Peyer's patch (tissue), 4 donors: ENCODE results near the gene ZNF691. TPM values are rescaled to one million over a fixed set of nuclear protein-coding genes. Genes with fewer than 3 reads are reported as not detected.

Experiments used
- DNase-seq, 3 donors: peaks; one replicate each; pipeline ENCODE4 v3.0.0-alpha.2; 2017 to 2019
- H3K27ac ChIP-seq, 4 donors: fragments of 200-600 bp; sonication (generic); one replicate each; pipeline ENCODE4 v1.5.1; 2016 to 2019
- H3K27me3 ChIP-seq, 2 donors: fragments of 200-600 bp; sonication (generic); one replicate each; pipeline ENCODE4 v1.5.1; 2019
- H3K36me3 ChIP-seq, 3 donors: fragments of 200-600 bp; sonication (generic); one replicate each; pipeline ENCODE4 v1.5.1; 2016 to 2019
- H3K4me1 ChIP-seq, 4 donors: fragments of 200-600 bp; sonication (generic); one replicate each; pipeline ENCODE4 v1.5.1; 2016 to 2019
- H3K4me3 ChIP-seq, 4 donors: fragments of 200-600 bp; sonication (generic); 1 replicate in 3 of 4; 2 replicates in 1 of 4; pipeline ENCODE4 v1.5.1; 2016 to 2019; ENCODE audit warnings: mild to moderate bottlenecking in 1 of 4
- H3K9me3 ChIP-seq, 4 donors: fragments of 200-600 bp; sonication (generic); one replicate each; pipeline ENCODE4 v1.5.1; 2016 to 2019; ENCODE audit warnings: mild to moderate bottlenecking in 1 of 4
- POLR2A ChIP-seq, 2 donors: fragments of 450-650 bp; IDR thresholded peaks; one replicate each; pipeline ENCODE4 v1.5.1; 2017; ENCODE audit warnings: antibody characterized with exemption in 2 of 2, mild to moderate bottlenecking in 2 of 2, moderate library complexity in 2 of 2
- total RNA-seq, 4 donors: library from RNA; depleted of rRNA; stranded (reverse); fragments of >200 nt; gene quantifications; one replicate each; pipeline ENCODE4 v1.1.0, GENCODE V29; 2016
- TF ChIP-seq, protein P1 (sequence below), 6 experiments: fragments of 450-650 bp in 4 of 6; fragments of 200-600 bp in 2 of 6; sonication (generic) in 1 of 6; IDR thresholded peaks; one replicate each; pipeline ENCODE4 v1.5.1; 2017 to 2019; ENCODE audit warnings: antibody characterized with exemption in 6 of 6, mild to moderate bottlenecking in 3 of 6, moderate library complexity in 1 of 6

The ZNF691 gene
- total RNA-seq, 4 donors from 2014 or later: 3.3 to 19.0 (median 10.8) TPM

DNA sequence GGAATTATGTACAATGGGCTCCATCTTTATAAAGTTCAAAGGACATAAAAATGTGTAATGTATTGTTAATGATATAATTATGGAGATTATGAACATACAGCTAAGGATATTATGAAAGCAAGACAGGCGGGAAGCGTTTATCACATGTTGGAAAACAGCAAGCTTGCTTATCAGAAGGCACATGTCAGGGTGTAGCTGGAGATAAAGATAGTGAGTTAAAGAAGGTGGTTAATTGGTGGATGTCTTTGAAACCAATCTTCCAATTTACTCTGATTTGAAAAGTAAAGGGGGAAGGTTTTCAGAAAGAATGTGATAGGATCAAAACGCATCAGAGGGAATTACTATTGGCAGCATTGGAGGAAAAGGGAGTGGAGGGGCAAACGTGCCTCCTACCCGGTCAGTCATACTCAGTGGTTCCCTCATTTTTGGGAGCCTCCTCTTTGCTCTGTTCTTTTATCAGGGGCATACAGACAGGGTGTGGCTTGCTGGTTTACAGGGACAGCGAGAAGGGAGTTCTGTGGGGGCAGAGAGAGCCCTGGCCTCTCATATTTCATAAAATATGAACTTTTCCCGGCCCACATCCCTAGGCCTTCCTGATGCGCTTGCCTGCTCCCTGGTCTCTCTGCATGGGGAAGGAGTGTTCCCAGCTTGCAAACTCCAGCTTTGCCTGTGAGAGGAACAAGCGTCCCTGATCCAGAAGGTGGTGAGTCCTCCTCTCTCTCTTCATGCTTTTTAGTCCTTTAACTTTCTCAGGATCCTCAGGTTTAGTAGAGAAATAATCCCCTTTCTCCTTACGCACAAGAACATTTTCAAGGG, 21.2 kb upstream of the ZNF691 start:
- H3K36me3 ChIP-seq: no peaks in the 10 kb centered on the region
- H3K9me3 ChIP-seq: no peaks in the 10 kb centered on the region
- no peak for TF ChIP-seq POLR2A (IDR thresholded peaks at IDR 0.05)
- TF ChIP-seq, protein P1, sequence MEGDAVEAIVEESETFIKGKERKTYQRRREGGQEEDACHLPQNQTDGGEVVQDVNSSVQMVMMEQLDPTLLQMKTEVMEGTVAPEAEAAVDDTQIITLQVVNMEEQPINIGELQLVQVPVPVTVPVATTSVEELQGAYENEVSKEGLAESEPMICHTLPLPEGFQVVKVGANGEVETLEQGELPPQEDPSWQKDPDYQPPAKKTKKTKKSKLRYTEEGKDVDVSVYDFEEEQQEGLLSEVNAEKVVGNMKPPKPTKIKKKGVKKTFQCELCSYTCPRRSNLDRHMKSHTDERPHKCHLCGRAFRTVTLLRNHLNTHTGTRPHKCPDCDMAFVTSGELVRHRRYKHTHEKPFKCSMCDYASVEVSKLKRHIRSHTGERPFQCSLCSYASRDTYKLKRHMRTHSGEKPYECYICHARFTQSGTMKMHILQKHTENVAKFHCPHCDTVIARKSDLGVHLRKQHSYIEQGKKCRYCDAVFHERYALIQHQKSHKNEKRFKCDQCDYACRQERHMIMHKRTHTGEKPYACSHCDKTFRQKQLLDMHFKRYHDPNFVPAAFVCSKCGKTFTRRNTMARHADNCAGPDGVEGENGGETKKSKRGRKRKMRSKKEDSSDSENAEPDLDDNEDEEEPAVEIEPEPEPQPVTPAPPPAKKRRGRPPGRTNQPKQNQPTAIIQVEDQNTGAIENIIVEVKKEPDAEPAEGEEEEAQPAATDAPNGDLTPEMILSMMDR (IDR thresholded peaks at IDR 0.05): no peak
- no peaks in the 10 kb centered on the region for H3K27me3 ChIP-seq
- no peak overlapping the region for H3K27ac ChIP-seq
- H3K4me3 ChIP-seq: no peak overlapping the region
- no peak for DNase-seq
- no peaks in the 10 kb centered on the region for H3K4me1 ChIP-seq

DNA sequence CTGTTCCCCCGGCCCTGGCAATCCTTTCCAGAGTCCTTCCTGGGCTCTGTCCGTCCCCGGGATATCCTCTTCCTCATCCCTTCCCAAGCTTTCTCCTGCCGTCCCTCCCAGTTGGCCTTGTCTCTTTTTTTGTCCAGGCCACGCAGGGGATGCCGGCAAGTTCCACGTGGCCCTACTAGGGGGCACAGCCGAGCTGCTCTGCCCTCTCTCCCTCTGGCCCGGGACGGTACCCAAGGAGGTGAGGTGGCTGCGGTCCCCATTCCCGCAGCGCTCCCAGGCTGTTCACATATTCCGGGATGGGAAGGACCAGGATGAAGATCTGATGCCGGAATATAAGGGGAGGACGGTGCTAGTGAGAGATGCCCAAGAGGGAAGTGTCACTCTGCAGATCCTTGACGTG, 15.8 kb upstream of the ZNF691 start:
- Histone ChIP-seq H3K36me3 (no peaks in the 10 kb centered on the region), H3K4me3 (no peak overlapping the region), H3K27me3 (no peaks in the 10 kb centered on the region), H3K27ac (no peak overlapping the region), H3K4me1 (no peaks in the 10 kb centered on the region), H3K9me3 (no peaks in the 10 kb centered on the region)
- no peak for DNase-seq
- TF ChIP-seq, protein P1 (IDR thresholded peaks at IDR 0.05): no peak
- no peak for TF ChIP-seq POLR2A (IDR thresholded peaks at IDR 0.05)

DNA sequence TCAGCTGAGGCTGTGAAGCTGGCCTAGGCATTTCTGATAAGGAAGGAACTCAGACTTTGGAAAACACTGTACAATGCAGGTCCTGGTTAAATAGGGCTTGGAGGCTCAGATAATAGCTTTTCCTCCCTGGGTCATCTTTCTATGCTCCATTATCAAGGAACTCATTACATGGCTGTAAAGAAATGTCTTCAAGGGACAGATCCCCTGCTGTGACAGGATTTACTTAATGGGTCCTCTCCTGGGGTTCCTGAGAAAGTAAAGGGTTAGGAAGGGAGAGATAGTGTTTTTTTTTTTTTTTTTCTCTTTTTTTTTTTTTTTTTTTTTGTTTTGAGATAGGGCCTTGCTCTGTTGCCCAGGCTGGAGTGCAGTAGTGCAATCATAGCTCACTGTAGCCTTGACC, 15.1 kb upstream of the ZNF691 start:
- TF ChIP-seq, protein P1 (IDR thresholded peaks at IDR 0.05): no peak
- no peak for TF ChIP-seq POLR2A (IDR thresholded peaks at IDR 0.05)
- no peak for DNase-seq

DNA sequence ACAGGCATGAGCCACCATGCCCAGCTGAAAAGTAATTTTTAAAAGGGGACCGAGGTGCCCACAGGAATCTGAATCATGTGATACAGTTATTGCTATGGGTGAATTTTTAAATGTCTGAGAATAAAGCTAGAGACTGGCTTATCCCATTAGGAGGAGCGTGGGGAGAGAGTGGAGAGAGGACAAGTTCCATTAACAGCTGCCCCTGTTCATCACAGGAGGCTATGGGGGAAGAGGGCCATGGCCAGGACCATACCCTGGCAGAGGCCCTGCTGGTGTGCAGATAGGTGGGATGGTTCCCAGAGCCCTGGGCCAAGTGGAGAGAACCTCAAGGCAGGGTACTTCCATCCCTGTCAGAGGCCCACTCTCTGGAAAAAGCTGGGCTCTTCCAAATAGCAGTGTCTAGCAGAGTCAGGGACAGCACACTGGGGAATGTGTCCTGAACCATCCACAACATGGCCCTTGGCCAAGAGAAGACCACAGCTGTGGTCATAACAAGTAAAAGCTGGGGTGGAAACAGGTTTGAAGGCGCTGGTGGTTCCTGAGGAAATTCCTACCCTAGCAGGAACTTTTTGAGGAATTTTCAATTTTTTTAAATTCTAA, 13.7 kb upstream of the ZNF691 start:
- Histone ChIP-seq H3K27ac (no peak overlapping the region), H3K27me3 (no peaks in the 10 kb centered on the region), H3K4me1 (no peaks in the 10 kb centered on the region), H3K36me3 (no peaks in the 10 kb centered on the region), H3K9me3 (no peaks in the 10 kb centered on the region), H3K4me3 (no peak overlapping the region)
- TF ChIP-seq, protein P1 (IDR thresholded peaks at IDR 0.05): no peak
- no peak for TF ChIP-seq POLR2A (IDR thresholded peaks at IDR 0.05)
- DNase-seq: no peak

More for the DNA sequence above, 15.1 kb upstream of the ZNF691 start:
- Histone ChIP-seq H3K27ac (no peak overlapping the region), H3K4me1 (no peaks in the 10 kb centered on the region), H3K9me3 (no peaks in the 10 kb centered on the region), H3K4me3 (no peak overlapping the region), H3K27me3 (no peaks in the 10 kb centered on the region), H3K36me3 (no peaks in the 10 kb centered on the region)

DNA sequence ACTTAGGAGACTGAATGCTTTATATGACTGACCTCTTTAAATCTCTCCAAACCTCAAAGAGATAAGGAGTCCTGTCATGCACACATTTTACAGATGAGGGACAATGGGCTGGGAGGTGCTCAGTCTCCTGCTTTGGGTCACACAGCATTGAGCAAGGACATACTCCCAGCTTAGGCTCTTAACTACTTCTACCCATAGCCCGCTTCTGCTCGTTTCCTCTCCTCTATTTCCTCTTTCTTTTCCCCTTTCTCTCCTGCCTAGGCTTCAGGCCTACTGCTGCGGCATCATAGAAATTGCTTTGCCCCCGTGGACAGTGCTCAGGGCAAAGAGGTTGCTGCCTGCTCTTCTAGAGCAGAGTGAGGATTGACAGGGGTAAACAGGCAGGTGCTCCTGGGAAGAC, 12.4 kb upstream of the ZNF691 start:
- no peak overlapping the region for H3K4me3 ChIP-seq
- no peak for DNase-seq
- no peaks in the 10 kb centered on the region for H3K36me3 ChIP-seq
- H3K27me3 ChIP-seq: no peaks in the 10 kb centered on the region
- H3K27ac ChIP-seq: no peak overlapping the region
- no peaks in the 10 kb centered on the region for H3K9me3 ChIP-seq
- H3K4me1 ChIP-seq: no peaks in the 10 kb centered on the region
- TF ChIP-seq, protein P1 (IDR thresholded peaks at IDR 0.05): no peak
- no peak for TF ChIP-seq POLR2A (IDR thresholded peaks at IDR 0.05)
